ENCODE measurements around the gene RHOH.

GRCh38 chr4:40176602-40177001, 20.2 kb upstream of the RHOH start:
- TF ChIP-seq CTCF (IDR thresholded peaks at IDR 0.05) (no peak), POLR2A (IDR thresholded peaks at IDR 0.05) (no peak)

Data from ovary (tissue), 3 donors.